Stimulated activated CD4-positive, alpha-beta T cell treated with anti-CD3 and anti-CD28 coated beads, Interleukin-12 subunit alpha, Interleukin-12 subunit beta, amount 100 ng/mL, for 4 hours (primary cell): ENCODE measurements around the gene CYS1.
"Not testable (repeated sequence)": the region's sequence is repeated elsewhere in the genome, so short reads cannot be mapped to it uniquely, and the experiment has no call there.

Experiments used
- DNase-seq: peaks from one replicate; pipeline ENCODE4 v3.0.0-alpha.2; 2020

The CYS1 gene

DNA sequence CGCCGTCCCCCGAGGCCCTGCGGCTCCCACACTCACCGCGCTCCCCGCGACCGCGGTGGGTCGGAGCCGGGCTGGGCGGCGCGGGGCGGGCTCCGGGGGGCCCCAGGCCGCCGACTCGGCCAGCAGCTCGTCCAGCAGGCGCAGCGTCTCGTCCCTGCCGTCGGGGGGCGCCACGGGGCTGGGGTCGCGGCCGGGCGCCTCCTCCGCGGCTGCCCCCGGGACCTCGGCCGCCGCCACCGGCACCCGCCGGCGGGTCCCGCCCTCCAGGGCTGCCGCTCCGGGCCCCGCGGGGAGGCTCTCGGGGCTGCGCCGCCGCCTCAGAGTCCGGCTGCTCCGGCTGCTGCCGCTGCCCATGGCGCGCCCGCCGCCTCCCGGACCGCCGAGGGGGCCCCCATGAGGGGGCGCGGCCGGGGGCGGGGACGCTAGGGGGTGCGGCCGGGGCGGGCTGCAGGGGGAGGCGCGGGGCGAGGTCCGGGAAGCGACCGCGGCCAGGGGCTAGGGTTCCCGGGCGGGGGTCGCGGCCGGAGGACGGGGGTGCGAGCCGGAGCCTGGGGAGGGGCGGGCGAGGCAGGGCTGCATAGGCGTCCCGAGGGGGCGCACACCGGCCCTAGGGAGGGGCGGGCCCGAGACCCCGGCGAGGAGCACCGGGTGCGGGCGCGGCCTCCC is at the start of gene CYS1:
Gene CYS1 (minus strand): TSS at position 542 of the 666 bp plus-strand sequence. CDS start 188 bp downstream, at position 354.
- no peak for DNase-seq

- no peak for DNase-seq
Measured at GRCh38 chr2:10129490-10129889, 49.3 kb upstream of the CYS1 start.

DNA sequence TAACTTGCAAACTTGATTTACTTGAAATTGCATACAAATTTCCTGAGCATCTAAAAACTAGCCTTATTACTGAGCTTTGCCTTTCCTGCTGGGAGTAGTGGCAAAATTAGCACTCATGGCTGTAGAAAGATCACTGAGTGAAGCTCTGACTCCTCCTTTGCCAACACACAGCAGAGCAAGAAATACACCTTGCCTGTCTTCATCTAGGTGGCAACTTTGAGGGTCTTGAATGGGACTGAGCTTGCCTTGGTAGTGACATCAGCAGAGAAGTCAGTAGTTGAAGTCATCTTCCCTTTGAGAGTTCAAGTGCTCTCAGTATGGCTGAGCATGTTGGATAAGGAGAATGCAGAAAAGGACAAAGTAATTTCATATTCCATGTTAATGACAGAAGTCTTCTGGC is 48.2 kb upstream of the CYS1 start:
- no peak for DNase-seq

- DNase-seq: no peak
Measured at GRCh38 chr2:10126632-10127026, 46.4 kb upstream of the CYS1 start.

- no peak for DNase-seq
Measured at GRCh38 chr2:10125842-10126631, 45.8 kb upstream of the CYS1 start.

- DNase-seq: no peak
Measured at GRCh38 chr2:10124538-10125045, 44.4 kb upstream of the CYS1 start.

DNA sequence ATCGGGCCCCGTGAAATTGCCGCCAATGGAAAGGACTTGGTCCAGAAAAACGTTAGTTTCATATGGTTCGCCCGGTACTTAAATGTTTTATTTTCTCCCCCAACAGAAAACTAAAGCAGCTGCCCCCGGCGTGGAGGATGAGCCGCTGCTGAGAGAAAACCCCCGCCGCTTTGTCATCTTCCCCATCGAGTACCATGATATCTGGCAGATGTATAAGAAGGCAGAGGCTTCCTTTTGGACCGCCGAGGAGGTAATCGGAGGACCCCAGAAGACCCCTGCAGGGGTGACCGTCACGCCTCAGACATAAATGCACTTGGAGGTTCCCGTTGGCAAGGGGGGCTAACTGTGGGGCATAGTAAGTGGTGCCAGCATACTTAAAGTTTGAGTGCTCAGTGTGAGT is 43.1 kb upstream of the CYS1 start:
- no peak for DNase-seq

GRCh38 chr2:10122500-10123280 is 42.5 kb upstream of the CYS1 start, which contains the start of gene RRM2:
RRM2 (plus strand) TSS chr2:10122739; CDS start chr2:10122799, 60 bp downstream.
- peak; percentile 86 for DNase-seq

GRCh38 chr2:10120877-10121574 is 40.8 kb upstream of the CYS1 start:
- DNase-seq: no peak

GRCh38 chr2:10120158-10120876 is 40.1 kb upstream of the CYS1 start:
- peak; percentile 96 for DNase-seq

GRCh38 chr2:10119601-10120157 is 39.5 kb upstream of the CYS1 start:
- DNase-seq: no peak

DNA sequence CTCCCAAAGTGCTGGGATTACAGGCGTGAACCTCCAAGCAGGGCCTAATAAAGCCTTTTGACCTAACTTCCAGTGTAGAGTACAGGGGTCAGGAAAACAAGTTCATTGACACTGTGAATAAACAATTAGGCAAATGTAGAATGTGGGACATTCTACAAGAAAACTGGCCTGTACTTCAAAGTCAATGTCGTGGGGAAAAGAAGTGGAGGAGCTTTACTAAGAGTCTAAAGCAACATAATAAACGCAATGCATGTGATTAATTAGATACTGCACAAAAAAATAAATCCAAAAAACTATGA is 38.8 kb upstream of the CYS1 start:
- no peak for DNase-seq

DNA sequence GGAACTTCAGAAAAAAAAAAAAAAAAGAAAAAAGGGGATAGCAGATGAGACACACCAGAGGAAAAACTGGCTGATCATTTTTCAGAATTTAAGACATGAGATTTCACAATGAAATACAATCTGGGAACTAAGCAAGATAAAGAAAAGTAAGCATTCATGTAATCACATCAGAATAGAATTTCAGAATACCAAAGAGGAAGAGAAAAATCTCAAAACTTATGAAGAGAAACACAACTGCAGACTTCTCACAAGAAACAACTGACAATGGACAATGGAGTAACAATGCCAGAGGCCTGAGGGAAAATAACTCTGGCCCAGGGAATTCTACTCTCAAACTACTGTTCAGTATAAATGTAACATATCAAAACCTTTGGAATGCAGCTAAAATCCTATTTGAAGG is 29.1 kb upstream of the CYS1 start:
- DNase-seq: no peak

DNA sequence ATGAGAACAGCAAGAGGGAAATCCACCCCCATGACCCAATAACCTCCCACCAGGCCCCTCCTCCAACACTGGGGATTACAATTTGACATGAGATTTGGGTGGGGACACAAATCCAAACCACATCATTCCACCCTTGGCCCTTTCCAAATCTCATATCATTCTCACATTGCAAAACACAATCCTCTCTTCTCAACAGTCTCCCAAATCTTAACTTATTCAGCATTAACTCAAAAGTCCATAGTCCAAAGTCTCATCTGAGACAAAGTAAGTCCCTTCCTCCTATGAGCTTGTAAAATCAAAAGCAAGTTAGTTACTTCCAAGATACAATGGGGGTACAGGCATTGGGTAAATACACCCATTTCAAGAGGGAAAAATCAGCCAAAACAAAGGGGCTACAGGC is 24.7 kb upstream of the CYS1 start:
- not testable (repeated sequence) for DNase-seq

DNA sequence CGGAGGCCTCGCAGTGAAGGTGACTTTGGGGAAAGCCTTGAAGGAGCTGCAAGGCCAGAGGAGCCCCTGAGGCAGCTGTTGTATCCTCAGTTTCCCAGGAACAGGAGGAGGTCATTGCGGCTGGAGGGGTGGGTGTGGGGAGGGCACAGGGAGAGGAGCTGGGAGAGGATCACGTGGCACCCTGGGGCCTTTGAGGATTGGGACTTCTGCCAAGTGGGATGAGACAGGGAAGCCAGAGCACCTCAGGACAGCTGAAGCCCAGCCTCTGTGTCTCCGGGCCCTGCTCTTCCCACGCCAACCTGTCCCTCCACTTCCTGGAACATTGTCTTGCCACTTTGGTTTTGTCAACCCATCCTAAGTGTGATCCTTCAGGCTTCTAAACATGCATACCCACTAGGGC is 23.0 kb upstream of the CYS1 start:
- DNase-seq: no peak

- DNase-seq: no peak
Measured at GRCh38 chr2:10101491-10101890, 21.3 kb upstream of the CYS1 start.

- peak; percentile 37 for DNase-seq
Measured at GRCh38 chr2:10097352-10098148, 17.3 kb upstream of the CYS1 start.

DNA sequence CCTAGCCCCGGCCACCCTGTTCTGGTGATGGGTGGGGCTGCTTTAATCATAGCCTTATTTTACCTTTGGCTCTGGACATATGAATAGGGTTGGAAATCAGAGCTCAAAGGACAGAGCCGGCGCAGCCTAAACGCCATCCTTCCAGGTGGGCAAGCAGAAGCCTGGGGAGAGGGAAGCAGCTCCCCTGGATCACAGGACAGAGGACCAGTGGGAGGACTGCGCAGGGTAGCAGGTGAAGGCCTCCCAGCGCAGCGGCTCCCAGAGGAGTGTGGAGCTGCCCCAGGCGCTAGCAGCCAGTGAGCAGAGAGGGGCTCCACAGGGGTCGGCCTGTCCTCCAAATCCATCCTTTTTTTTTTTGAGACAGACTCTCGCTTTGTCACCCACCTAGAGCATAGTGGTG is 16.4 kb upstream of the CYS1 start:
- no peak for DNase-seq

DNA sequence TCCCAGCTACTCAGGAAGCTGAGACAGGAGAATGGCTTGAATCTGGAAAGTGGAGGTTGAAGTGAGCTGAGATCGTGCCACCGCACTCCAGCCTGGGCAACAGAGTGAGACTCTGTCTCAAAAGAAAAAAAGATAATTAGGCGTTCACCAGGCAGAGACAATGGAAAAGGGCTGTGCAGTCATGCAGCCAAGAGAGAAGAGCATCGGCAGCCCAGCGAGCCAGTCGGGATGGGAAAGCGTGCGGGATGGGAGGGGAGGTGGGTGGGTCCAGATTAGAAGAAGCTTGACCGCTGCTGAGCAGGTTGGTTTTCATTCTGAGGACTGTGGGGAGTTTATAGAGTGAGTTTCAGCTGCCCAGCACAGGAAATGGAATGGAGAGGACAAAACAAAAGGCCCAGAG is 15.0 kb upstream of the CYS1 start:
- DNase-seq: no peak

DNA sequence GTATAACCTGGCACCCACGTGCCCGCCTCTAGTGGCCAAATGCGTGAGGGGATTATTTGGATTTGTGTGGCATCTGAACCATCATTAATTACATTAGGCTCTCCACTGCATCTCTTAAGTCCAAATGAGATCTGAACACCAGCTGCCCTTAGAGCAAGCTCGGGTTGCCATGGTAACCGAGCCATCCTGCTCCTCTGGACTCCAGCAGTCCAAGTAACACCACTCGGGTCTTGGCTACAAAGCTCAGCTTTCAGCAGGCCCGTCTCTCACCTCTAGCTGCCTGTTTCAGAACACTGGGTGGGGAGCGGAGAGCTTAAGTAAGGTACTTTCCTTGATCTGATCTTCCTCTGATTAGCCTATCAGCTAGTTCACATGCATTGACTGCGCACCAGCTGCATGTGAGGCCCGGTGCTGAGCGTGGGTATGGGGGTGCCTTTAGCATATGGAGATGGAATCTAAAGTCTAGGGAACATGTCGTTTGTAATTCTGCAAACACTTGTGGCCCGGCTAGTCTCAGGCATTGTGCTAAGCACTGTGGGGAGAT is 14.1 kb upstream of the CYS1 start:
- no peak for DNase-seq

DNA sequence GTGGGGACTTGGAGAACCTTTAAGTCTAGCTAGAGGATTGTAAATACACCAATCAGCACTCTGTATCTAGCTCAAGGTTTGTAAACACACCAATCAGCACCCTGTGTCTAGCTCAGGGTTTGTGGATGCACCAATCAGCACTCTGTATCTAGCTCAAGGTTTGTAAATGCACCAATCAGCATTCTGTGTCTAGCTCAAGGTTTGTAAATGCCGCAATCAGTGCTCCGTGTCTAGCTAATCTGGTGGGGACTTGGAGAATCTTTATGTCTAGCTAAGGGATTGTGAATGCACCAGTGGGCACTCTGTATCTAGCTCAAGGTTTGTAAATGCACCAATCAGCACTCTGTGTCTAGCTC is 11.7 kb upstream of the CYS1 start:
- not testable (repeated sequence) for DNase-seq
